Stomach (tissue), 4 donors: ENCODE data around the gene LGALS12.

Experiments used
- CTCF ChIP-seq, 7 experiments: fragments of 450-650 bp in 4 of 7; fragments of 200-600 bp in 3 of 7; sonication (generic) in 3 of 7; IDR thresholded peaks; one replicate each; pipeline ENCODE4 v1.5.1; 2016 to 2019; ENCODE audit warnings: antibody characterized with exemption in 7 of 7, control low read depth in 2 of 7, mild to moderate bottlenecking in 1 of 7
- POLR2A ChIP-seq, 4 donors: fragments of 450-650 bp; IDR thresholded peaks; one replicate each; pipeline ENCODE4 v1.6.1; 2016; ENCODE audit warnings: antibody characterized with exemption in 4 of 4, control low read depth in 2 of 4, mild to moderate bottlenecking in 1 of 4, moderate library complexity in 1 of 4

- TF ChIP-seq CTCF (IDR thresholded peaks at IDR 0.05) (no peak), POLR2A (IDR thresholded peaks at IDR 0.05) (no peak)
Measured at GRCh38 chr11:63510360-63511047, 4.6 kb downstream of the LGALS12 start.
